ENCODE measurements around the gene CACNA1E.

Gene CACNA1E

GRCh38 chr1:181777812-181778211 is 294.5 kb downstream of the CACNA1E start:
- DNase-seq, result no peak

- DNase-seq, result no peak
These were observed 295.4 kb downstream of the CACNA1E start for GRCh38 chr1:181778640-181779260.

- DNase-seq, result no peak
These were observed 296.0 kb downstream of the CACNA1E start for GRCh38 chr1:181779343-181779742.

- DNase-seq, result no peak
These were observed 299.9 kb downstream of the CACNA1E start for GRCh38 chr1:181783208-181783607.

- no peak for DNase-seq
These were observed 300.8 kb downstream of the CACNA1E start for GRCh38 chr1:181784039-181784683.

- DNase-seq, result no peak
These were observed 306.1 kb downstream of the CACNA1E start for GRCh38 chr1:181789395-181789794.

GRCh38 chr1:181791721-181792120 is 308.4 kb downstream of the CACNA1E start:
- no peak for DNase-seq

- DNase-seq, result no peak
These were observed 310.5 kb downstream of the CACNA1E start for GRCh38 chr1:181793831-181794230.

GRCh38 chr1:181794332-181794731 is 311.0 kb downstream of the CACNA1E start:
- DNase-seq, result no peak

GRCh38 chr1:181798191-181798926 is 315.0 kb downstream of the CACNA1E start:
- no peak for DNase-seq

- no peak for DNase-seq
These were observed 318.3 kb downstream of the CACNA1E start for GRCh38 chr1:181801617-181802016.

GRCh38 chr1:181802466-181802865 is 319.1 kb downstream of the CACNA1E start:
- no peak for DNase-seq

- DNase-seq, result no peak
These were observed 320.1 kb downstream of the CACNA1E start for GRCh38 chr1:181803421-181803820.

GRCh38 chr1:181804989-181805388 is 321.7 kb downstream of the CACNA1E start:
- no peak for DNase-seq

GRCh38 chr1:181806746-181807145 is 323.4 kb downstream of the CACNA1E start:
- no peak for DNase-seq

GRCh38 chr1:181807251-181807650 is 323.9 kb downstream of the CACNA1E start:
- no peak for DNase-seq

GRCh38 chr1:181809991-181810545 is 326.8 kb downstream of the CACNA1E start:
- DNase-seq, result no peak

- DNase-seq, result no peak
These were observed 328.9 kb downstream of the CACNA1E start for GRCh38 chr1:181812208-181812607.

GRCh38 chr1:181813266-181813665 is 329.9 kb downstream of the CACNA1E start:
- no peak for DNase-seq

- DNase-seq, result no peak
These were observed 333.3 kb downstream of the CACNA1E start for GRCh38 chr1:181816608-181817007.

- no peak for DNase-seq
These were observed 333.8 kb downstream of the CACNA1E start for GRCh38 chr1:181817091-181817490.

- DNase-seq, result no peak
These were observed 335.1 kb downstream of the CACNA1E start for GRCh38 chr1:181818459-181818858.

- no peak for DNase-seq
These were observed 335.6 kb downstream of the CACNA1E start for GRCh38 chr1:181818943-181819342.

GRCh38 chr1:181821701-181822100 is 338.4 kb downstream of the CACNA1E start:
- no peak for DNase-seq
